ENCODE results near the gene HLX.

- TF ChIP-seq CTCF (IDR thresholded peaks at IDR 0.05) (no peak), POLR2A (IDR thresholded peaks at IDR 0.05) (no peak)
Measured at GRCh38 chr1:220904876-220905275, 25.6 kb downstream of the HLX start.
